ENCODE data around the gene WWP2.
"Not testable (repeated sequence)": the region's sequence is repeated elsewhere in the genome, so short reads cannot be mapped to it uniquely, and the experiment has no call there.

Gene WWP2

DNA sequence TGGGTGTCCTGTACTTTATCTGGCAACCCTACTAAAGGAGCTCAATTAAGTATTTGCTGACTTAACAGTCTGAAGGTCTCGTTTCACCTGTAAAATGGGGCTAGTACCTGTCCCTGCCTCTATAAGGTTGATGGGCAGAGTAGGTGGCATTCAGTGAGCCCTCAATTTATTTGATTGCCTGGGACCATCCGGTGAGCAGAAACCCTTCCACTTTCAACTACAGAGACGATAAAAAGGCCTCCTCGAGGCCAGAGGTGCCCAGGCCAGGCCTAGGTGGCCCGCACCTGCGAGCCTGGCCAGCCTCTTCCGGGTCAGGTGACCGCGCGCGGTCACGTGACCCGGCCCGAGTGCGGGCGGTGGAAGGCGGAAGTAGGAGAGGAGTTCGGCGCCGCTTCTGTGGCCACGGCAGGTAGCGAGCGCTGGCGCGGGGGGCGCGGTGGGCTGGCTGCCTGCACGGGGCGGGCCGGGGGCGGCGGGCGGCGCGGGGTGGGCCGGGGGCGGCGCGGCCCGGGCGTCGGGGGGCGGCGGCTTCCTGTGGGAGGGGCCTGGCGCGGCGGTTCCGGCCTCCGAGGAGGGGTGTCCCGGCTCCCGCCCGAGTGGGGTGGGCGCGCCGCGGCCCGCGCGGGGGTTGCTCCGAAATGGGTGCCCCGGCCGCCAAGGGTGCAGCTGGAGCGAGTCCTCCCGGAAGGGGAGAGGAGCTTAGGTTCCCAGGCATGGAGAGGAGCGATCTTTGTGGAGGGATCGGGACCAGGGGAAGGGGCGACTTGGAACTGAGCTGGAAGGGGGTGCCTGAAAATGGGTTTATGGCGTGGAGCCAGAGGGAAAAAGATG lies at the start of gene WWP2:
TSS of gene WWP2 (plus strand) at position 350 of the 831 bp plus-strand sequence. CDS start 24,679 bp downstream, outside the sequence.
- peak; percentile 86 for DNase-seq

DNA sequence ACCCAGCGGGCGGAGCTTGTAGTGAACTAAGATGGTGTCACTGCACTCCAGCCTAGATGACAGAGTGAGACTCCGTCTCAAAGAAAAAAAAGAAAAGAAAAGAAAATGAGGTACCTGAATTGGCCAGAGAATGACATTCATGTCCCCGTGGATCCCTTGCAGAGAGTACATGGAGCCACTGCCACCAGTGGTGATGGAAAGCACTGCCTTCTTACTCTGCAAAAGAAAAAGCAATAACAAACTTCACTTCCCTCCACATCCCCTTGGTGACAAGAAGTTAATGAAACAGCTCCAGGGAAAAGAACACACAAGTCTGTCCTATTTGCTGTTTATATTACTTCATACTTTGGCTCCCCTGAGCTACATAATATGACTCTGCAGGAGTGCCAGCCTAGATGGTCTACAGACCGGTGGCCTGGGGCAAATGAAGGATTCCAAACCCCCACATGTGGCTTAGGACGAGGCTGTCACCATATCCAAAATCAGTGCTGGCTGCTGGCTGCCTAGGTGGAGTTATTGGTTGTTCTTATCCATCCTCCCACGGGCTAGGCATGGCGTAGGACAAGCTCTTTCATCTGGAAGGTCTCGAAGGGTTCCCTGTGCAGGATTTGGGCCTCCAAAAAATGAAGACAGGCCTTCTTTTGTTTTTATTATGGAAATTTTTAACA lies 49.1 kb upstream of the WWP2 start:
- no peak for DNase-seq

DNA sequence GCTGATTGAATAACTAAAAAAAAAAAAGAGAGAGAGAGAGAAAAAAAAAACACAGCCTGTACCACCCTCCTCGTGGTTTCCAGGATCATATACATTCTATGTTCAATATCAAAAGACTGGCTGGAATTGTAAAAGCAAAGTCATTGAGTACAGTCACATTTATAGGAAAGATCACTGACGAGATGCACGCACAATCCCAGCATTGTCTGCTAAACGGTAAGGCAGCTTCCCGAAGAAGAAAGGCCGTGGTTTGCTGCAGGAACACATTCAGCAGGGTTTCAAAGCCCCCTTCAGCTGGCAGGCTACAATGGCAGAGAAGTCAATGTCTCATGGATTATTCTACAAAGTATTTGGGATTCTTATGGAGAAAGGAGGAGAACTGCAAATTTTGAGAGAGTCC lies 45.1 kb upstream of the WWP2 start:
- no peak for DNase-seq

DNA sequence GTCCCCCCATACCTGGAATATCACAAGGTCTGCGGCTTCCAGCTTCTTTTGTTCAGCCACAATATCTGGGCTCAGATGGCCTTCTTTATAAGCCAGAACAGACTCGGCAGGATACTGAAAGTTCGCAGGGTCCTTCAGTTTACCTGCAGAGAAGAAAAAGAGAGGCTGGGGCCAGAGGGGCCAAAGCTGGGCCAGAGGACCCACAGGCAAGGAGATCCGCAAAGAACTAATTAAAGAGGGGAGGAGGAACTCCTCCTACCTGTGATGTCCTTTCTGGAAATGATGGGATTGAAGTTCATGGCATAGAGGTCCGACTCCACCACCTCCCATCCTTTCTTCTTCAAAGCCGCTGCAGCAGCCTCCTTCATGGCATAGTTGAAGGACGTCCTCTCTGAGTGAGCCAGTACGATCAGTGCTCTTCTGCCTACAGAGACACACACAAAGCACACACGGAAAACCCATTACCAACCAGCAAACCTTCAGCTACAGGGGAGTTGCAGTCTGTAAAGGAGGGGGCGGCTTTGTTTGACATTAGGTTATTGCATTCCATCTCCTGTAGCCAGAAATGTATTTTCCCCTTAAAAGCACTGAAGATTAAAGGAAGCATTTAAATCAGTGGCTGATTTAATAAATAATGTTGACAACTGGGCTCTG lies 43.9 kb upstream of the WWP2 start:
- no peak for DNase-seq

DNA sequence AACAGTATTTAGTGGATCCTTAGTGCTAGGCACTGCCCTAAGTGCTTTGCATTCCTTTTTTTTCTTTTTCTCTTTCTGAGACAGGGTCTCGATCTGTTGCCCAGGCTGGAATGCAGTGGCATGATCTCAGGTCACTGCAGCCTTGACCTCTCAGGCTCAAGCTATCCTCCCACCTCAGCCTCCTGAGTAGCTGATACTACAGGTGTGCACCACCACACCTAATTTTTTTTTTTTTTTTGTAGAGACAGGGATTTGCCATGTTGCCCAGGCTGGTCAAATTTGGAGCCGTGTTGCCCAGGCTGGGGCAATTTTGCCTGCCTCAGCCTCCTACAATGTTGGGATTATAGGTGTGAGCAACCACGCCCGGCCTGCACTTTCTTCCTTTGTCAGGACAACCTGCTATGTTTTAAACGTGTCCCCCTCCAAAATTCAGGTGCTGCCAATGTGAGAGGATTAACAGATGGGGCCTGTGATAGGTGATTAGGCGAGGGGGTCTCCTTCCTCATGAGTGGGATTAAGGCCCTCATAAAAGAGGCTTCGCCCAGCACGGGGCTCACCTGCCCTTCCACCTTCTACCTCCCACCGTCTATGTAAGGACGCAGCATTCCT lies 41.2 kb upstream of the WWP2 start:
- no peak for DNase-seq

DNA sequence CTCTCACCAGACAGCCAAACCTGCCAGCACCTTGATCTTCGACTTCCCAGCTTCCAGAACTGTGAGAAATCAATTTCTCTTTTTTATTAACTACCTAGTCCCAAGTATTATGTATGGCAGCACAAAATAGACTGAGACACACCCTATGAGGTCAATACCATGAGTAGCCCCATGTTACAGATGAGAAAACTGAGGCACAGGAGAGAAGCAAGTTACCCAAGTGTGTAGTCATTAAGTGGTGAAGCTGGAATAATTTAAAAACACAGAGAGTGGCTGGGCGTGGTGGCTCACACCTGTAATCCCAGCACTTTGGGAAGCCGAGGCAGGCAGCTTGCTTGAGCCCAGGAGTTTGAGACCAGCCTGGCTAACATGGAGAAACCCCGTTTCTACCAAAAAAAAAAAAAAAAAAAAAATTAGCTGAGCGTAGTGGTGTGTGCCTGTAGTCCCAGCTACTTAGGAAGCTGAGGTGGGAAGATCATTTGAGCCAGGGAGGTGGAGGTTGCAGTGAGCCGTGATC lies 40.6 kb upstream of the WWP2 start:
- DNase-seq = no peak

DNA sequence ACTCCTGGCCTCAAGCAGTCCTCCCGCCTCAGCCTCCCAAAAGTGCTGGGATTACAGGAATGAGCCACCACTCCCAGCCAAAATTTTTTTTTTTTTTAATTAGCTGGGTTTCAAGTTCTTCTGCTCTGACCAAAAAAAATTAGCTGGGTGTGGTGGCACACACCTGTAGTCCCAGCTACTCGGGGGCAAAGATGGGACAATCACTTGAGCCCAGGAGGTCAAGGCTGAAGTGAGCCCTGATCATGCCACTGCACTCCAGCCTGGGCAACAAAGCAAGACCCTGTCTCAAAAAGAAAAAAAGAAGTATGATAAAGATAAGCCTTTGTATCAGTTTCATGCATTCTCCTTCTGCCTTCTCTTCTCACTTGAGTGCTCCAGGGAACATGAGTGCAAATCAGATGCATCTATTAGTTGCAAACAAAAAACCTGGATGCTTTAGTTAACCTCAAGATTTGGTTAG lies 37.7 kb upstream of the WWP2 start:
- no peak for DNase-seq

DNA sequence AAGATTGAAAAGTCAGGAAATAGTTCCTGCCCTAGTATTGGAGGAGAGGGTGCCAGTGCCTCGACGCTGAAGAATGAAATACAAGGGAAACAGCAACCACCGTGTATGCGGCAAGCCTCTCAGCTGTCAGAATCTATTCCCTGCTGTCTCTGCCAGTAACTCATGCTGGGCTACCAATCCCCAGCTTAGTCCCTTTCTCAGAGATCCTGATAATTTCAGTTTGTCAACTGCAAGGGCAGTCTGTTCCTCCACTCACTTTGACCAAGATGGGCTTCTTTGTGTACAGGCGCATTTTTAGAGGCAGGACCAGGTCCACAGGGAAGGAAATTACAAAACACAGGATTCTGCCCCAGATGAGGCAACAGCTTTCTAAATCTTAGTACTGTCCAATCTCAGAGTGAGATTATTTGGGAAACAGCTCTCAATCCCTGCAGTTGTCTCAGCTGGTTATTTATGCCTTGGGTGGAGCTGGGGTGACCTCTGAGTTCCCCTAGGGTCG lies 37.1 kb upstream of the WWP2 start:
- no peak for DNase-seq

DNA sequence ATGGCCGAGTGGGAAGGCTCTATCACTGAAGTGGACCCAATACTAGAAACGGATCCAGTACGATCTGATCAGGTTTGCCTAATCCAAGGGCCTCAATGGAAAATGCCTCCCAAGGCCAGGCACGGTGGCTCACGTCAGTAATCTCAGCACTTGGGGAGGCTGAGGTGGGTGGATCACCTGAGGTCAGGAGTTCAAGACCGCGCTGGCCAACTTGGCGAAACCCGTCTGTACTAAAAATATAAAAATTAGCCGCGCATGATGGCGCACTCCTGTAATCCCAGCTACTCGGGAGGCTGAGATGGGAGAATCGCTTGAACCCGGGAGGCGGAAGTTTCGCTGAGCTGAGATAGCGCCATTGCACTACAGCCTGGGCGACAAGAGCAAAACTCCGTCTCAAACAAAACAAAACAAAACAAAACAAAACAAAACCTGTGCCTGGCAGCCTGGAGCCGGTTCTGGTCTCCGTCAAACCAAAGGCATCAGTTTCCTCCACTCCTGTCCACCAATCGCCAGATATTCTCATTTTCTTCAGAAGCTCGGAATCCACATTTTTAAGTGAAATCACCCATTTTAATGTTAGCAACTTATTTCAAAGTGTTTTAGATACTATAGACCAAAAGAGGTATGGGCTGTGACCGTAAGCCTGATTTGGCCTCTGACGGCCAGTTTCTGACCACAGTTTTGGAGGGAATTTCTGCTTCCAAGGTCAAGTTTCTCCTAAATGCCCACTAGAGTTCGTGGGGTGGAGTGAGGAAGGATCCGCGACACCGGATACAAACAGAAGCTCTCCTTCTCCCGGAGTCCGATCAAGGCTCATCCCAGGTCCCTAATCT lies 36.4 kb upstream of the WWP2 start:
- no peak for DNase-seq

DNA sequence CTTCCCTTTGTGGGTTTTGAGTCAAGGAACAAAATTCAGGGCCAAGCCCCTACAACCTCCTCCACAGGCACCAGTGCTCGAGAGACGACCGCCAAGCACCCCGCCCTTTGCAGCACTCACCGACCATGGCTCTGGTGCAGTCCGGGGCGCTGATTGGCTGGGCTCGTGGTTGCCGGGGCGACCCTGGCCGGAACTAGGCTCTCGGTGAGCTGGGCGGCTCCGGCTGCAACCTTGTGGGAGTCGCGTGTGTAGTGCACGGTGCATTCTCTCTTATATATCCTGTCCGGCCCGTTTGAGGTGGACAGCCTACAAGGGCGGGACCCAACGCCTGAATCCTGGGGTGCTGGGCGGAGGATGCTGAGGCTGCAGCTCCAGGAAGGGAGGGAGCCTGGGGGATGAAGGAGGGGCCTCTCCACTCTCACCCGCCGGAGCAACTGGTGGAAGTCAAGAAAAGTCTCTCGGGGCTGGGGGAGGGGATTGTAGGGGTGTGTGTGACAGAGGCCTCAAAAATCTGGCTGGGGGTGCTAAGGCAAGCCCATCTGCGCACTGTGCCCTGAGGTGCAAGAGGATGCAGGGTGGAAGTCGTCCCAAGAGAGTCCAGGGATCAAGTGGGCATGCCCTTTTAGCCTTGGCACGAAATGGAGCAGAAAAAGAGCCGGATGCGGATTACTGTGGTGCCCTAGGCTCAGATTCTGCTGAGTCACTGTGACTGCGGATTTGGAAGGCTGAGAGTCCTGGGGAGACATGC lies 35.6 kb upstream of the WWP2 start, which contains the start of gene NQO1:
TSS of gene NQO1 (minus strand) at position 248 of the 748 bp plus-strand sequence. CDS start at position 127, 121 bp downstream.
- peak; percentile 92 for DNase-seq

DNA sequence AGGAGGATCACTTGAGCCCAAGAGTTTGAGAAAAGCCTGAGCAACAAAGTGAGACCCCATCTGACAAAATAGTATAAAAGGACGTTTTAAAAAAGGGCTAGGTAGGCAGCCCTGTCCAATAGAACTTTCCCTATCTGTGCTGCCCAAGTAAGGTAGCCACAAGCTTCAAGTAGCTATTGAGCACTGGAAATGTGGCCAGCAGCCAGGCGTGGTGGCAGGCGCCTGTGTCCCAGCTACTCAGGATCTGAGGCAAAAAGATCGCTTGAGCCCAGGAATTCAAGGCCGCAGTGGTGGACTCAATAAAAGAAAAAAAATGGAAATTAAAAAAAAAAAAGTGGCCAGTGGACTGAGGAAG lies 34.2 kb upstream of the WWP2 start:
- no peak for DNase-seq

DNA sequence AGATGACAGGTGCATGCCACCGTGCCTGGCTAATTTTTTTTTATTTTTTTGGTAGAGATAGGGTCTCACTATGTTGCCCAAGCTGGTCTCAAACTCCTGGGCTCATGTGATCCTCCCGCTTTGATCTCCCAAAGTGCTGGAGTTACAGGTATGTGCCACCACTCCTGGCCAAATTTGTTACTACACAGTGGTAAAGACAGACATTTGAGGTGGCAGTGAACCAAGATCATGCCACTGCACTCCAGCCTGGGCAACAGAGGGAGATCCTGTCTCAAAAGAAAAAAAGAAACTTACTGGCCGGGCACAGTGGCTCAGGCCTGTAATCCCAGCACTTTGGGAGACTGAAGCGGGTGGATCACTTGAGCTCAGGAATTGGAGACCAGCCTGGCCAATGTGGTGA lies 33.1 kb upstream of the WWP2 start:
- DNase-seq = not testable (repeated sequence)

DNA sequence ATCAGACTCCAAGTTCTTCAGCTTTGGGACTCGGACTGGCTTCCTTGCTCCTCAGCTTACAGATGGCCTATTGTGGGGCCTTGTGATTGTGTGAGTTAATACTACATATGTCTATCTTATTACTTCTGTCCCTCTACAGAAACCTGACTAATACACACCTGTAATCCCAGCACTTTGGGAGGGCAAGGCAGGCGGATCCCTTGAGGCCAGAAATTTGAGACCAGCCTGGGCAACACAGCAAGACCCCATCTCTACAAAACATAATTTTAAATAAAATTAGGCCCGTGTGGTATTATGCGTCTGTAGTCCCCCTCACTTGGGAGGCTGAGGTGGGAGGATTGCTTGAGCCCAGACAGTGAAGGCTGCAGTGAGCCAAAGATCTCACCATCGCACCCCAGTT lies 30.9 kb upstream of the WWP2 start:
- not testable (repeated sequence) for DNase-seq

DNA sequence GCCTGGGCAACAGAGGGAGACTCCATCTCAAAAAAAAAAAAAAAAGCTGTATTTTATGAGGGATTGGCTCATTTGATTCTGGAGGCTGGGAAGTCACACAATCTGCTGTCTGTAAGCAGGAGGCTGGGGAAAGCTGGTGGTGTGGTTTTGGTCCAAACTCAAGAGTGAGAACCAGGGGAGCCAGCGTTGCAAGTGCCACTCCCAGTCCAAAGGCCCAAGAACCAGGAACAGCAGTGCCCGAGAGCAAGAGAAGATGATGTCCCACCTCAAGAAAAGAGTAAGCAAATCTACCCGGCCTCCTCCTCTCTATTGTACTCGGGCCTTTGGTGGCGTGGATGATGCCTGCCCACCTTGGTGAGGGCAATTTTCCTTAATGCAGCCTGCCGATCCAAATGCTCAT lies 30.0 kb upstream of the WWP2 start:
- no peak for DNase-seq

DNA sequence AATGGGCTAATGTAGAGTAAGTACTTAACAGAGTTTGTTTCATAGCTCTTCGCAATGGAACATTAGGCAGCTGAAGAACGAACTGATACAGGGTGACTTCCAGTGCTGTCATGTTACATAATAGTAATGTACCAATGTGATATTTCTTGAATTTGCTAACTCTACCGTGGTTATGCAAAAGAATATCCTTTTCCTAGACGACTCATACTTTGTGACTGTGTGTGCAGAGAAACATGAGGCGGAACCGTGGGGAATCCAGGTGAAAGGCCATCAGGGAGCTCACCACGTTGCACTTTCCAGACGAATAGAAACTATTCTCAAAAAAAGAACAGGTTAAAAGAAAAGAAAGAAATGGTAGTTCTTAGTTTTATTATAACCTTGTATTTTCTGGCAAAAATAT lies 20.6 kb upstream of the WWP2 start:
- DNase-seq = no peak

DNA sequence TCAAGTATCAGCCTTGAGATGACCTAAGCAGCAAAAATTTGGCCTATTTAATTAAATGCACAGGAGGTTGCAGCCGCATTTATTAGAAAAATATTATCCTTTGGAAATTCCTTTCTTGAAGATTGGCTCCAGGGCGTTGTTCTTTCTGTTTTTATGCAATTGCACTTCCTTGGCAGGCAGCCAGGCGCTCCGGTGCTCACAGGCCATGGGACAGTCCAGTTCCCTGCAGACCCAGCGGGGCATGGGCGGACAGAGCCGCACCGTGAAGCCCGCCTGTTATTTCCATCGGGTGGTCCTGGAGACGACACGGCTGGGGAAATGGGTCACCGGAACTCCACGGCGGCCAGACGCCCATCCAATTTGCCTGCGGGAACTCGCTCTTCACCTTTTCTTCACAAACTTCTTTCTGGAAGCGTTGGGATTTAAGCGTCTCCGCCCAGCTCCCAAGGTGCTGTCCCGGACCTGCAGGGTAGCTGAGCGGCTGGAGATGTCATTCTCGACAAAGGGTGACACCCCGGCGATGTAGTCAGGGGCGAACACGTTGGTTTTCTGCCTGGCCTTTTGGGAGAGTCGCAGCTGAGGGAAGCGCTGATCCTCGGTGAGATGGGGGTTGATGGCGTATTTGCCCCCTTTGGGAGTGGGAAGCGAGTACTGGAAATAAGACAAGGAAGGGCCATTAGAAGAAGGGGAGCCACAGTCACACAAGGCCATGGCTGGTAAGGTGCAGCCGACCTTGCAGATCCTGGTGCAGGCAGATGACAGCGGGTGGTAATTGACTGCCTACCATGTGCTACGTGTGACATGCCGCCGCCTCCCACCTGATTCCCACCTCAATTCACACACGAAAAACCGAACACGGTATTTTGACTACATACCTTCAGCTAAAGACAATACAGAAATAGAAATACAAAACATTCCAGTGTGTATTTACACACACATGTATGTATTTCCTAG lies 19.9 kb upstream of the WWP2 start:
- no peak for DNase-seq

DNA sequence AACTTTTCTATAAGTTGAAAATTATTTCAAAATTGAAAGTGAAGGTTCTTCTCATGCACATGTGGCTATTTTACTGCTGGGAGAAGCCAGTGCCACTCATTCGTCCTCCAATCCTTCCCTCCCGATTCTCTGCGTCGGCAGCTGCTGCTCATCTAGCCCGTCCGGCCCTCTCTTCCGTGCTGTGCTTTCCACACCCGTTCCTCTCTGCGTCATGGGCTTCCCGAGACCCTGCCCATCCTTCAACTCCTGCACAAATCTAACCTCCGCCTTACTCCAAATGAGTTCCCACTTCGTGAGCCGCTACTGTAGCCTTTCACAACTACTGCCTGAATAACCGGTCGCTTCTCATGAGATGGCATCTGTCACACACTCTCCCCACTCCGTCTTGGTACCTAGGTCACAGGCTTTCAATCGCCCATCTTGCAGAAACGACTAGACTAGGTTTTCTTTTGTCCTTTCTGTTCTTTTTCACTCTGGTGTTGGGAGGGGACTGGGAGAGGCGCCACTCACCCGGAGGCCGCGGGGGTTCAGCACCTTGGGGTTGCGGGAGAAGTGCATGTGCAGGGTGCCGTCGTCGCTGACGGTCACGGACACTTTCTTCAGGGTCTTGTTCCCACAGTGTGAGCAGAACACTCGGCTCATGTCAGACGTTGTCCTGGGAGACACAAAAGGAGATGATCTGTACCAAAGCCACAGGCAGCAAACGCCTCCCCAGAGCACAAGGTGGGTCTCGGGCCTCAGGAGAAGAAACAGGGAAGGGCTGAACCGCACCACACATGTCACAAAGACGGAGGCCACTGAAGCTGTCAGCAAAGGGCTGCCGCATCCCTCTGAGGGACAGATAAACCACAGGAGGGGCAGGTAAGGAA lies 17.5 kb upstream of the WWP2 start:
- DNase-seq = no peak

DNA sequence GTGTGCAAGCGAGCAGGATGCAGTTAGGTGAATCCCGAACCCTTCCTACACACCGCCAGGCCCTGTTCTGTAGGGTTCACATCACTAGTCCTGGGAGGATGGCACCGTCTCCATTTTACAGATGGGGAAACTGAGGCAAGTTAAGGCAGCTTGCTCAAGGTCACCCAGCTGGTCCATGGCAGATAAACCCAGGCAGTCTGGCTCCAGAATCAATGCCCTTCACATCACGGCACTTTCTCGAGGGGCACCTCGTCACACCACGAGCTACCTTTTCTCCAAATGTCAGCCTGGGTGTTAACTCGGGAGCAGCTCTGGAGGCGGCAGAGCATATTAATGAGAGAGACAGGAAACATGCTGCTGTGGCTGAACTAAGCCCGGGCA lies 16.9 kb upstream of the WWP2 start:
- no peak for DNase-seq

DNA sequence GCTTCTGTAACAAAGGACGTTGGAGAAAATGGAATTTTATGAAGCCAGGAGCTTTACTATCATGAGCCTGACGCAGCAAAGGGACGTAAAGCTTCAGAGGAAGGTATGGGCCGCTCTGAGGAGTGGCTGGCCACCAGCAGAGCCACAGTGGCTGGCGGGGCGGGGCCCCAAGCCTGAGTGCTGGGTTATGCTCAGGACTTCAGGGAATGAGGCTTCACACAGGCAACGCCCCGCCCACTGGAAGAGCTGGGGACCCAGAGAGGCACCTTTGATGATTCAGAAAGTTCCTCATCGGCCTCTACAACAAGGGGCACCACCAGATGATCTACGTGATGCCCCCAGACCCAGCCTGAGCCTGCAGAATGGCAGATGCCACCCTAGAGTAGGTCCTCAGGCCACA lies 16.2 kb upstream of the WWP2 start:
- no peak for DNase-seq

Data from left hindlimb (tissue), 1 donor.